OCI-LY1 (cell line): Measurements from ENCODE around the gene ACTR2.

Experiments used
- CTCF ChIP-seq: fragments of 200-600 bp; sonication (generic), shearing (Covaris generic); IDR thresholded peaks from 2 replicates; pipeline ENCODE4 v1.5.1; 2017; ENCODE audit warnings: mild to moderate bottlenecking, antibody characterized with exemption, low read length, moderate library complexity, mixed read lengths
- EZH2 ChIP-seq: fragments of 200-600 bp; sonication (generic), shearing (Covaris generic); IDR thresholded peaks from 2 replicates; pipeline ENCODE4 v1.8.0; 2017; ENCODE audit warnings: borderline replicate concordance, mixed run types, mild to moderate bottlenecking, antibody characterized with exemption, low read length, moderate library complexity, mixed read lengths

DNA sequence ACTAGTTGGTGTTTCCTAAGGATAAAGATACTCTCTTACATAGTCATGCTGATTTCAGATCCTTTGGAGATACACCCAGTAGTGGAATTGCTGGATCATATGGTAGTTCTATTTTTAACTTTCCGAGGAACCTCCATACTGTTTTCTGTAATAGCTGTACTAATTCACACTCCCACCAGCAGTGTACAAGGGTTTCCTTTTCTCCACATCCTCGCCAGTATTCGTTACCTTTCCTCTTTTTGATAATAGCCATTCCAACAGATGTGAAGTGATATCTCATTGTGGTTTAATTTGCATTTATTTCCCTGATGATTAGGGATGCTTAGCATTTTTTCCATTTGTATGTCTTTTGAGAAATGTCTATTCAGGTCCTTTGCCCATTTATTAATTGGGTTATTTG is 34.0 kb downstream of the ACTR2 start:
- no peak for TF ChIP-seq CTCF
- TF ChIP-seq EZH2 = no peak
